GM03348 (cell line): Measurements from ENCODE around the gene COL16A1.

ENCODE experiments used
- DNase-seq: peaks from one replicate; pipeline ENCODE4 v3.0.0; 2012; ENCODE audit warnings: low spot score

The COL16A1 gene

DNA sequence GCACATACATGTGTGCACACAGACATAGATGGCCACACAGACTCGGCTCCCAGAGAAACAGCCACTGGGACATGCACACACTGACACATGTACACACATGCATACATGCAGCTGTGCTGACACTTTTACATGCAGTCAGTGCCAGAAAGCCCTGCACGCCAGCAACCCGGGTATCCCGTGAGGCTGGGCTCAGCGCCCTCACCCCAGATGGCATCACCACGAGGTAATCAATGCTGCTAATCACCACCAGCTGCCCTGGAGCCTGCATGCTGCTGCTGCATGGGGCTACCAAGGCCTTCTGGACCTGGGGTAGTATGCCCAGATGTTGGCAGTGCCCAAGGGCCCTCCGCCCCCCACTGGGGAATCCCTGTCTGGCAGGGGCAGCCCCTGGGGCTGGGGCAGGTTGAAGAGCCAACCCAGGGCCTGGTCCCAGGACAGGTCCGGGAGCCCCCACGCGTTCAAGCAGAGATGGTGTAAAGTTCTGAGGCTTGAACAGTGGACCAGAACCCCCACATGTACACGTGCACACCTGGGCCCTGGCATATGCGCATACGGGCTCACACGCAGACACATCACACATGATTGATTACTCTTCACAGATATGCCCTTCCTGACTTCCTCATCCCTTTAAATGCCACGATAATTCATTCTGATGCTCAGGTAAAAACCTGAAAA, 2.7 kb upstream of the COL16A1 start:
- peak; percentile 32 for DNase-seq

- peak; percentile 77 for DNase-seq
Measured at GRCh38 chr1:31705080-31705866, 1.5 kb upstream of the COL16A1 start.

DNA sequence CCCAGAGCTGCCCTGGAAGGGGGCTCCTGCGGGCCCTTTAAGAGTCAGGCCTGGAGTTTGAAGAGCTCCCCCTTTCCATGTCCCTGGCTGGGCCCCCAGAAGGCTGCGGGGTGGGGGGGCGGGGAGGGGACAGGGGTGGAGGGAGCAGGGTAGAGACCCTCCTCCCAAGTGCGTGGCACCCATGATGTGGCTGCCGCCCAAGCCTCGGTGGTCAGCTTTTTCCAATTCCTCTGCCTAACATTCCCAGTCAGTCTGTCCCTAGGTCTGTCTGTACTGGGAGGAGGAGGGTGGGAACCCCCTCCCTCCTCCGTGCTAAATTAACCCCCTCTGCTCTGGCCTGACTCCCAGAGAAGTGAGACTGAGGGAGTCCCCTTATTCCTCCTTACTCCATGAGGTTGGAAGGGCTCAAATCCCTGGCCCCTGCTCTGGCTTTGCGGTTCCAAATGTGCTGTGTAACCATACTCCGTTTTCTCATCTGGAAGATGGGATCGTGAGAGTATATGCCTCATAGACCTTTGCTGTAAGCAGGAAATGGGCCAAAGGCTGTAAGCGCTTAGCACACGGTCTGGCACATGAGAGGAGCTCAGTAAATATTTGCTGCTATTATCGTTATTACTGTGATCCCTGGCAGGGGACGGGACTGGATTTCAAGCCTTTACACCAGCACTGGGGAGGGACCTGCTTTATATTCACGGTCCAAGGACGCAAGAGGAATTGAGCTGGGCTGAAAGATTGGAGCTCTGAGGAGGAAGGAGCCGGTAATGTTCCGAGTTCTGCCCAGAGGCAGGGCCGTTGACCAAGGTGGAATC, 658 bp upstream of the COL16A1 start:
- peak; percentile 67 for DNase-seq

- DNase-seq, result peak; percentile 39
Measured at GRCh38 chr1:31702836-31703404, 897 bp downstream of the COL16A1 start.

GRCh38 chr1:31701091-31701736, 2.6 kb downstream of the COL16A1 start:
- DNase-seq, result peak; percentile 92

- DNase-seq, result no peak
Measured at GRCh38 chr1:31700468-31701090, 3.2 kb downstream of the COL16A1 start.

GRCh38 chr1:31699341-31699891, 4.4 kb downstream of the COL16A1 start:
- DNase-seq, result no peak

DNA sequence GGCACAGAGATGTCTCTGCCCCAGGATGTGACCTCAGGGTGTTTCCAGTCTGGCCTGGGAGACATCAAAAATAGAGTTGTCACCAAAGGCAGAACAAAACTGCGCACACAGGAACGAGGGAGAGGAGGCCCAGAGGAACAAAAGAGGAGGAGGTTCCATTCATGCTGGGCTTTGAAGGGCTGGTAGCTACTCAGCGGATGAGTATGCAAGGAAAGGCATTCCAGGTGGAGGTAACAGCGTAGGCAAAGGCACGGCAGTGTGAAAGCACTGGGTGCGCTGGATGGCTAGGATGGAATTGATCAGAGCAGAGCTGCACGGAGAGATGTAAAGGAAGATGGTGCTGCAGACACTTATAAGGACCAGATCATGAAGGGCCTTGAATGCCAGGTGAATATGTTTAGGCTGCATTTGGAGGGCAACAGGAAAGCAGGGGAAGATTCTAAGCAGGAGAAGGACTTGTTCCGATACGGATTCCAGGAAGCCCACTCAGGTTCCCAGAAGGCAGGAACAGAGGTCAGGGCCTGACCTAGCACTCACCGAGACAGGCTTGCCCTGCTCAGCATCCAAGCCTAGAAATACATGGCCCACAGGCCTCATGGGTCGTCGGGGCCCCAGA, 6.3 kb downstream of the COL16A1 start:
- no peak for DNase-seq

- DNase-seq, result no peak
Measured at GRCh38 chr1:31696242-31696641, 7.6 kb downstream of the COL16A1 start.

DNA sequence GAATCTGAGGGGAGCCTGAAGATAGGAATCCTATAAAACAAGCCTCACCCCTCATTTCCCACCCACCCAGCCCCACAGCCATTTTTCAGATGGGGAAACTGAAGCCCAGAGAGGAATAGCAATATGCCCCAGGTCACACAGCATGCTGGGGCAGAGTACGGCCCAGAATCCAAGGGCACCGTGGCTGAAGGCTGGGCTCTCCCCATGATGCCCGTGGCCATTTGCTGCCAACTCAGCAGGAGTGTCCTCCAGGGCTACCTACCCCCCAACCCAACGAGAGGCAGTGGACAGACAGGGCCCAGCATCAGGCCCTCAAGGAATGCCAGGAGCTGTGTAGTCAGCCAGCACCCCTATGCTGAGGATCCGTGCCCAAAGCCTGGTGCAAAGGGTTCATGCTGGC, 8.5 kb downstream of the COL16A1 start:
- no peak for DNase-seq

GRCh38 chr1:31694964-31695313, 8.9 kb downstream of the COL16A1 start:
- DNase-seq, result no peak

DNA sequence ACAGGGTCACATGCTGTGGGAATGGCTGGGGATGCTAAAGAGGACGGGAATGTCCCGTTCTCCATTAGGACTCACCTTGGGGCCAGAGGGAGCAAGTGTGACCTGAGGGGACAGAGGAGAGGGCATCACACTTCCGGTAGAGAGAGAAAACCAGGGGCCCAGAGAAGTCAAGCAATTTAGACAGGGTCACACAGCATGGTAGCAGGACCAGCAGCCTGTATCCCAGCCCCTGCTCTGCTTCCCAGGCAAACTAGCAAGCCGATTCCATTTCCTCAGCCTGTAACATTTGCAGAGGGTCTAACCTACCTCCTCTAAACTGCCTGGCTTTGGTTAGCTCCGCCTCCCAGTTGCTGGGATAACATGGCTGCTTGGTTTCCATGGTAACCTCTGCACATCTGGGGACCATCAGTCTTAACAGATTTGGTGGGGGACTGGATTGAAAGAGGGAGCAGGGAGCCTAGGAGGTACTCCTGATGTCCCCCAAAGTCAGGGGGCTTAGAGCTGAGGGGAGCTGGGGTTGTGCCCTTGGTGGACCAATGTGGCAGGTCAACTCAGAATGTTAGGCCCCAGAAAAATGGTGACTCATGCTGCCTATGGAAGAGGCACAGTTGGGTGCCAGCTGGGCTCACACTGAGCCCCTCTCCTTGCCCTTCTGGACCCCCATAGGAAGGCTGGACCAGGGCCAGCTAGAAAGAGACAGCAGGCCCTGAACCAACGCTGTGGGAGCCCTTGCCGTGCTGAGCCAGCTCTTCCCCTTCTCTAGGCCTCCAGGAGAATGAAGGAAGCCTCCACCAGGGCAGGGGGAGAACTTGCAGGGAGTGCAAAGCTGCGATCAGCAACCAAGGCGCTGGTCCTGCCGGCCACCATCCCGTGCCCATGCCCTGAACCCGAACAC, 9.5 kb downstream of the COL16A1 start:
- no peak for DNase-seq

DNA sequence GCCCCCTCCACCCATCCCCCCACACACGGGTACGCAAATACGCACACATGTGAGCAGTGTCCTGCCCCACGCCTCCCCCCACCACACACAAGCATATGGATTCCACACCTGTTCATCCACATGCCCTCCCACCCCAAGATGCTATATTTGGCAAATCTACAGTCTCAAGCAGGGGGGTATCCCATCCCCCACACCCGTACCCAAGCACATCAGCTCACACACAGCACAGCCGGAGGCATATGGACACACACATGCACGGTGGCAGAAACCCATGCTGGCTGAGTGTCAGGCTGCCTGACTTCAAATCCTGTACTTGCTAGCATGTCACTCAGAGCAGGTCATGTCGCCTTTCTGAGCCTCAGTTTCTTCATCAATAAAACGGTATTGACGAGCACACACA, 10.6 kb downstream of the COL16A1 start:
- no peak for DNase-seq

DNA sequence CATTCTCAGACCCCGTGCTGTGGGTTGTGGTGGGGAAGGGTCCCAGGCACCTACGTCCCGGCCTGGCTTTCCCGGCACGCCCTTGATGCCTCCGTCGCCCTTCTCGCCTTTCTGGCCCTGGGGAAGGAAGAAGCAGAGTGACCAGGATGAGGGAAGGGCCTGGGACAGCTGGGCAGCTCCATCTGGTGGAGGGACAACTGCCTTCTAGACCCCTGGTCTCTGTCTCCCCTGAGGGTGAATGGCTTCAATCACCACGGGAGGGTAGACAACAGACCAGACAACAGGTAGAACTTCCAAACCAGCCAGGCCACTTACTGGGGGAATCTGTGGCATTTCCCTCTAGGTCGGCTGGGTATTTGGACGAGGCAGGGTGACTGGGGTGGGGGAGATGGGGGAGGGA, 11.9 kb downstream of the COL16A1 start:
- DNase-seq, result no peak

DNA sequence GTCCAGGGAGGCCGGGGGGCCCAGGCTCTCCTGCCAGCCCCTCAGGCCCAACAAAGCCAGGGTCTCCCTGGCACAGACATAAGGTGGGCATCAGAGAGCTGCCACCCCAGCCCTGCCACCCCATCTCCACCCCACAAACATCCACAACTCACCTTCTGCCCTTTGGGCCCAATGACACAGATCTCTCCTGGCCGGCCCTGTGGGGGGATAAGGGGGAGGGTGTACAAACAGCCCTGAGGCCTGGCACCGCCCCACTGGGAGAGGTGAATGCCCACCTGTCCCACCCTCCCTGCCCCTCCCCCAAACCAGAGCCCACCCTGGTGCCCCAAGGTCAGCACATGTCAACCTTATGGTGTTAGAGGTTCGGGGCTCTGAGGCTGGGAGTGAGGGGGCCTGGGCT, 12.4 kb downstream of the COL16A1 start:
- DNase-seq, result no peak

- no peak for DNase-seq
Measured at GRCh38 chr1:31690921-31691320, 12.9 kb downstream of the COL16A1 start.

DNA sequence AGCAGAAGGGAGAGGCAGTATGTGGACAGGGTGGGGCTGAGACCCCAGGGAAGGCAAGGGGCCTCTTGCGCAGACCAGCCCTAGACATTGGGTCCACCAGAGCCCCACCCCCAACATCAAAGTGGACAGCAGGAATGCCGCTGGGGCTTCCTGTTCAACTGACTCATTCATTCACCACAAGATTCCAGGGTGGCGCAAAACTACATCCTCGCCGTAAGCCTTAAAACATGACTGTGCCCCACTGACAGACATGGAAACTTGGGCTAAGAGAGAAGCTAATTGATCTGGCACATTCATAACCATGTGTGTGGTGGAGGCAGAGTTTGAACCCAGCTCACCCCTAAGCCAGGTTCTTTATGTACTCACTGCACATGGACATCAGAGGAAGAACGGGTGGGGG, 14.0 kb downstream of the COL16A1 start:
- peak; percentile 93 for DNase-seq

- DNase-seq, result no peak
Measured at GRCh38 chr1:31689379-31689778, 14.4 kb downstream of the COL16A1 start.

DNA sequence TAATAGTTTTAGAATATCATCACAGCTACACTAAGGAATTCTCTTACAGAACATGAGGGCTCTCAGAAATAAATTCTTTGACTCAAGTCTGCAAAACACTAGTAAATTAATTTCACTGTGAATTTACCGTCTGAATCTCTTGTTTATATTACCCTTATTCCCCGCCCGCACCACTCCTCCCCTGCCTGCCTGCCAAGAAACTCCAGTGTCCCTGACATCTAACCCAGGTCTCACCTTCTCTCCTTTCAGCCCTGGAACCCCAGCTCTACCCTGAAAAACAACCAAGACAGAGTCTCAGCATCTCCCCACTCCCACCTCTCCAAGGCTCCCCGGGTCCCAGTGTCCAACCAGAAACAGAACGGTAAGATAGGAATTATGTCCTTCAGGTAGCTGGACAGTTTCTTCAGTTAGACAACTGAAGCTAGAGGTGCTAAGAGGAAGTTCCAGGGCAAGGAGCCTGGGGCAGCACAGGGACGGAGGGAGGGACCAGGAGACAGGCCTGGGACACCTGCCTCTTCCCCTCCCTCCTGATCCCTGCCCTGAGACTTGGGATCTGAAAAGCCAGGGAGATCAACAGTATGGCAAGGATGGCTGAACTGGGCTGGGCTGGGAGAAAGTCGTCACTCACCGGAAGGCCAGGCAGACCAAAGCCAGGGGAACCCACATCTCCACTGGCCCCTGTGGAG, 15.4 kb downstream of the COL16A1 start:
- DNase-seq, result no peak
